Left lung (tissue), 10 donors: ENCODE data around the gene NELFE. TPM values are rescaled to one million over a fixed set of nuclear protein-coding genes. Genes with fewer than 3 reads are reported as not detected.
A peak's percentile ranks its signal among the peaks of the same experiment; 100 is the strongest.
"Not testable (repeated sequence)": the region's sequence is repeated elsewhere in the genome, so short reads cannot be mapped to it uniquely, and the experiment has no call there.

ENCODE experiments used
- ATAC-seq: fragments of 200-7000 bp; cut with Tn5 transposase; one replicate; pipeline ENCODE4 v1.9.1; 2020; ENCODE audit warnings: moderate library complexity
- DNase-seq, 4 donors: peaks; one replicate each; pipeline ENCODE4 v3.0.0-alpha.2; 2013 to 2020
- H3K27ac ChIP-seq, 2 donors: fragments of 200-600 bp; sonication (generic) in 1 of 2; one replicate each; pipeline versions ENCODE4 v1.5.0 to v1.8.0; 2020 to 2021
- H3K27me3 ChIP-seq, 2 donors: fragments of 200-600 bp; sonication (generic) in 1 of 2; one replicate each; pipeline versions ENCODE4 v1.5.0 to v1.8.0; 2020 to 2021
- H3K36me3 ChIP-seq, 2 donors: fragments of 200-600 bp; sonication (generic) in 1 of 2; one replicate each; pipeline versions ENCODE4 v1.5.0 to v1.8.0; 2020 to 2021
- H3K4me1 ChIP-seq, 2 donors: fragments of 200-600 bp; one replicate each; pipeline ENCODE4 v1.8.0; 2021
- H3K4me3 ChIP-seq, 2 donors: fragments of 200-600 bp; sonication (generic) in 1 of 2; one replicate each; pipeline versions ENCODE4 v1.5.0 to v1.8.0; 2020 to 2021; ENCODE audit warnings: mild to moderate bottlenecking in 1 of 2
- H3K9me3 ChIP-seq, 2 donors: fragments of 200-600 bp; sonication (generic) in 1 of 2; one replicate each; pipeline versions ENCODE4 v1.5.0 to v1.8.0; 2020 to 2021
- intact Hi-C, 2 donors: fragments of 100-400 bp; cut with DNase I; formaldehyde crosslinking; loops; one replicate each; pipeline versions ENCODE4 v1.11.2 to v1.14.2; 2022
- microRNA-seq, 2 donors: library from miRNA; unstranded; fragments of <30 nt; microRNA quantifications; one replicate each; pipeline ENCODE4, GENCODE V29; 2019
- polyA plus RNA-seq, 6 donors: library from polyadenylated mRNA; unstranded; fragments of 120-200 nt; gene quantifications; one replicate each; pipeline ENCODE4 v1.2.1, GENCODE V29; 2013; ENCODE audit not compliant: insufficient read length in 6 of 6
- total RNA-seq, 2 donors: library from RNA; stranded (reverse); fragmentation: NEBNext Ultra II Directional; extraction: Animal tissue kit (Norgen Biotek cat#: 25700); gene quantifications; one replicate each; pipeline ENCODE4 v1.2.1, GENCODE V29; 2021
- TF ChIP-seq, protein P1 (sequence below), 2 donors: fragments of 200-600 bp; sonication (generic) in 1 of 2; IDR thresholded peaks; one replicate each; pipeline versions ENCODE4 v1.5.0 to v1.8.0; 2021; ENCODE audit warnings: antibody characterized with exemption in 2 of 2
- donor health status: DM: no; HTN: yes; CAD: no.
- donor health status: DM: no; HTN: no; CAD: no.

The NELFE gene
- total and polyA plus RNA-seq, 8 donors = 42.9 to 93.0 (median 81.4) TPM

GRCh38 chr6:31907158-31907813, 51.5 kb downstream of the NELFE start:
- Histone ChIP-seq H3K27ac (peak overlapping the region in 1 of 2 donors; percentile 3), H3K9me3 (no peaks in the 10 kb centered on the region), H3K4me1 (peaks cover 10 to 34% of the 10 kb centered on the region in 2 donors), H3K27me3 (no peaks in the 10 kb centered on the region), H3K36me3 (no peaks in the 10 kb centered on the region), H3K4me3 (no peak overlapping the region)
- intact Hi-C loops = no loop called here
- ATAC-seq (peak; percentile 80), DNase-seq (peak in 1 of 4 donors; percentile 65)
- TF ChIP-seq, protein P1, sequence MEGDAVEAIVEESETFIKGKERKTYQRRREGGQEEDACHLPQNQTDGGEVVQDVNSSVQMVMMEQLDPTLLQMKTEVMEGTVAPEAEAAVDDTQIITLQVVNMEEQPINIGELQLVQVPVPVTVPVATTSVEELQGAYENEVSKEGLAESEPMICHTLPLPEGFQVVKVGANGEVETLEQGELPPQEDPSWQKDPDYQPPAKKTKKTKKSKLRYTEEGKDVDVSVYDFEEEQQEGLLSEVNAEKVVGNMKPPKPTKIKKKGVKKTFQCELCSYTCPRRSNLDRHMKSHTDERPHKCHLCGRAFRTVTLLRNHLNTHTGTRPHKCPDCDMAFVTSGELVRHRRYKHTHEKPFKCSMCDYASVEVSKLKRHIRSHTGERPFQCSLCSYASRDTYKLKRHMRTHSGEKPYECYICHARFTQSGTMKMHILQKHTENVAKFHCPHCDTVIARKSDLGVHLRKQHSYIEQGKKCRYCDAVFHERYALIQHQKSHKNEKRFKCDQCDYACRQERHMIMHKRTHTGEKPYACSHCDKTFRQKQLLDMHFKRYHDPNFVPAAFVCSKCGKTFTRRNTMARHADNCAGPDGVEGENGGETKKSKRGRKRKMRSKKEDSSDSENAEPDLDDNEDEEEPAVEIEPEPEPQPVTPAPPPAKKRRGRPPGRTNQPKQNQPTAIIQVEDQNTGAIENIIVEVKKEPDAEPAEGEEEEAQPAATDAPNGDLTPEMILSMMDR (IDR thresholded peaks at IDR 0.05) = no peak

GRCh38 chr6:31906727-31907126, 52.0 kb downstream of the NELFE start:
- peak overlapping the region in 1 of 2 donors; percentile 3 for H3K27ac ChIP-seq
- intact Hi-C loops, H3K36me3 ChIP-seq, ATAC-seq, H3K4me3 ChIP-seq, H3K9me3 ChIP-seq, H3K27me3 ChIP-seq, DNase-seq: not testable (repeated sequence)
- H3K4me1 ChIP-seq = peaks cover 10 to 32% of the 10 kb centered on the region in 2 donors

DNA sequence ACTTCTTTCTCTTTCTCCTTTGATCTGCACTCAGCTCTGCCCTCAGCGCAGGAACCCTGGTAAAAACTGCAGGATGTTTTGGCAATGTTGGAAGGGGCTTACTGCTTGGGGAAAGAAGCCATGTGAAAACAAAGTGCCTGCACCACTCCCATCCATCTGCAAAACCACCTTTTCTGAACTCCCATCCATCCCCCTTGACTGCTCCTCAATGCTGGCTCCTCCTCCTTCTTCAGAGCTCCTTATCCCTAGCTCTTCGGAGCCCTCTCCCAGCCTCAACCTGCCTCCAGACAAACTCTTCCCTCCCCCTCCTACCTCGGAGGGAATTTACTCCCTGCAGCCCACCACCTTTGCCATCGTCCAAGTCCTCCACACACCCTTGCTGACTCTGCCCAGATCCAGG, 52.6 kb downstream of the NELFE start:
- H3K4me3 ChIP-seq = no peak overlapping the region
- peaks cover 10 to 29% of the 10 kb centered on the region in 2 donors for H3K4me1 ChIP-seq
- no peak for DNase-seq
- H3K9me3 ChIP-seq = no peaks in the 10 kb centered on the region
- H3K27ac ChIP-seq = no peak overlapping the region
- no peaks in the 10 kb centered on the region for H3K36me3 ChIP-seq
- TF ChIP-seq, protein P1 (IDR thresholded peaks at IDR 0.05) = no peak
- intact Hi-C loops = no loop called here
- H3K27me3 ChIP-seq = no peaks in the 10 kb centered on the region
- no peak for ATAC-seq

GRCh38 chr6:31905041-31905440, 53.7 kb downstream of the NELFE start:
- Histone ChIP-seq H3K36me3 (no peaks in the 10 kb centered on the region), H3K27me3 (no peaks in the 10 kb centered on the region), H3K27ac (no peak overlapping the region), H3K9me3 (no peaks in the 10 kb centered on the region), H3K4me3 (no peak overlapping the region), H3K4me1 (peaks cover 10 to 30% of the 10 kb centered on the region in 2 donors)
- no peak for DNase-seq
- no peak for ATAC-seq
- intact Hi-C loops = no loop called here
- TF ChIP-seq, protein P1 (IDR thresholded peaks at IDR 0.05) = no peak

- Histone ChIP-seq H3K27ac (no peak overlapping the region), H3K4me1 (peaks cover 14 to 40% of the 10 kb centered on the region in 2 donors), H3K27me3 (no peaks in the 10 kb centered on the region), H3K9me3 (no peaks in the 10 kb centered on the region), H3K4me3 (no peak overlapping the region), H3K36me3 (no peaks in the 10 kb centered on the region)
- intact Hi-C loops = no loop called here
- TF ChIP-seq, protein P1 (IDR thresholded peaks at IDR 0.05) = no peak
- no peak for DNase-seq
- no peak for ATAC-seq
Measured at GRCh38 chr6:31903957-31904356, 54.8 kb downstream of the NELFE start.

Small RNAs within 50 kb of the gene (microRNA-seq; reads per million reads assigned to microRNA genes)
- 0 to 0.50 reads per million in 2 donors for gene MIR1236

Other genes with a start within 250 kb of the NELFE start
Only the 30 nearest of the 35 such genes appear.
- 10 to 100 TPM; 70.2 to 77.3 TPM for gene DDAH2, start 229.7 kb downstream of the NELFE start, total RNA-seq
- gene DDAH2, start 229.7 kb downstream of the NELFE start, polyA plus RNA-seq = 100 to 1,000 TPM; 139 to 199 (median 175) TPM
- gene CLIC1, start 222.4 kb downstream of the NELFE start, total RNA-seq = 100 to 1,000 TPM; 283 to 465 TPM
- gene CLIC1, start 222.4 kb downstream of the NELFE start, polyA plus RNA-seq = 100 to 1,000 TPM; 226 to 279 (median 261) TPM
- gene MSH5, start 219.0 kb downstream of the NELFE start, total RNA-seq = 10 to 100 TPM in 1 of 2 donors, 1 to 10 TPM in 1; 9.7 to 20.0 TPM
- 10 to 100 TPM; 34.4 to 49.8 (median 39.1) TPM for gene MSH5, start 219.0 kb downstream of the NELFE start, polyA plus RNA-seq
- 1 to 10 TPM; 1.3 to 3.9 TPM for gene SAPCD1, start 196.3 kb downstream of the NELFE start, total RNA-seq
- gene SAPCD1, start 196.3 kb downstream of the NELFE start, polyA plus RNA-seq = 10 to 100 TPM in 2 of 6 donors, 1 to 10 TPM in 4; 6.5 to 11.1 (median 8.2) TPM
- gene VWA7, start 181.6 kb downstream of the NELFE start, total RNA-seq = 1 to 10 TPM; 4.6 to 5.0 TPM
- gene VWA7, start 181.6 kb downstream of the NELFE start, polyA plus RNA-seq = 1 to 10 TPM; 1.4 to 3.8 (median 2.2) TPM
- gene VARS1, start 163.2 kb downstream of the NELFE start, total RNA-seq = 100 to 1,000 TPM in 1 of 2 donors, 10 to 100 TPM in 1; 43.6 to 103 TPM
- 10 to 100 TPM; 38.4 to 61.7 (median 46.6) TPM for gene VARS1, start 163.2 kb downstream of the NELFE start, polyA plus RNA-seq
- gene LSM2, start 152.0 kb downstream of the NELFE start, total RNA-seq = 10 to 100 TPM; 38.7 to 51.5 TPM
- 10 to 100 TPM; 79.4 to 88.5 (median 83.6) TPM for gene LSM2, start 152.0 kb downstream of the NELFE start, polyA plus RNA-seq
- 1 to 10 TPM in 1 of 2 donors, under 1 TPM in 1; 0.99 to 1.2 TPM for gene HSPA1L, start 143.7 kb downstream of the NELFE start, total RNA-seq
- 1 to 10 TPM; 2.8 to 4.4 (median 3.4) TPM for gene HSPA1L, start 143.7 kb downstream of the NELFE start, polyA plus RNA-seq
- 100 to 1,000 TPM; 155 to 205 TPM for gene HSPA1A, start 143.4 kb downstream of the NELFE start, total RNA-seq
- gene HSPA1A, start 143.4 kb downstream of the NELFE start, polyA plus RNA-seq = 100 to 1,000 TPM in 2 of 6 donors, 10 to 100 TPM in 4; 64.3 to 124 (median 78.3) TPM
- gene HSPA1B, start 131.2 kb downstream of the NELFE start, total RNA-seq = 100 to 1,000 TPM; 104 to 180 TPM
- gene HSPA1B, start 131.2 kb downstream of the NELFE start, polyA plus RNA-seq = 100 to 1,000 TPM in 2 of 6 donors, 10 to 100 TPM in 4; 66.6 to 125 (median 89.1) TPM
- 100 to 1,000 TPM in 1 of 2 donors, 10 to 100 TPM in 1; 90.4 to 106 TPM for gene NEU1, start 96.2 kb downstream of the NELFE start, total RNA-seq
- 10 to 100 TPM; 25.7 to 29.8 (median 29.3) TPM for gene NEU1, start 96.2 kb downstream of the NELFE start, polyA plus RNA-seq
- gene SLC44A4, start 80.0 kb downstream of the NELFE start, total RNA-seq = 10 to 100 TPM; 37.5 to 78.8 TPM
- gene SLC44A4, start 80.0 kb downstream of the NELFE start, polyA plus RNA-seq = 10 to 100 TPM in 5 of 6 donors, 1 to 10 TPM in 1; 9.6 to 22.9 (median 18.7) TPM
- 10 to 100 TPM; 41.0 to 42.3 TPM for gene EHMT2, start 61.3 kb downstream of the NELFE start, total RNA-seq
- gene EHMT2, start 61.3 kb downstream of the NELFE start, polyA plus RNA-seq = 10 to 100 TPM; 66.3 to 85.0 (median 77.4) TPM
- gene ZBTB12, start 56.9 kb downstream of the NELFE start, total RNA-seq = 1 to 10 TPM; 4.8 to 6.5 TPM
- 10 to 100 TPM; 20.7 to 23.4 (median 22.9) TPM for gene ZBTB12, start 56.9 kb downstream of the NELFE start, polyA plus RNA-seq
- gene C2, start 31.3 kb downstream of the NELFE start, total RNA-seq = 100 to 1,000 TPM; 181 to 192 TPM
- 1 to 10 TPM; 3.3 to 7.6 (median 4.9) TPM for gene C2, start 31.3 kb downstream of the NELFE start, polyA plus RNA-seq
- 100 to 1,000 TPM in 1 of 2 donors, 10 to 100 TPM in 1; 69.1 to 131 TPM for gene CFB, start 12.9 kb downstream of the NELFE start, total RNA-seq
- gene CFB, start 12.9 kb downstream of the NELFE start, polyA plus RNA-seq = 1 to 10 TPM; 1.7 to 6.9 (median 3.0) TPM
- 10 to 100 TPM; 65.4 to 67.9 TPM for gene SKIC2, start 204 bp upstream of the NELFE start, total RNA-seq
- gene SKIC2, start 204 bp upstream of the NELFE start, polyA plus RNA-seq = 10 to 100 TPM; 39.1 to 50.8 (median 42.2) TPM
- 10 to 100 TPM; 16.2 to 17.8 TPM for gene DXO, start 13.2 kb upstream of the NELFE start, total RNA-seq
- gene DXO, start 13.2 kb upstream of the NELFE start, polyA plus RNA-seq = 10 to 100 TPM; 21.4 to 28.3 (median 26.5) TPM
- gene C4A, start 23.1 kb upstream of the NELFE start, total RNA-seq = 100 to 1,000 TPM in 1 of 2 donors, 10 to 100 TPM in 1; 95.5 to 124 TPM
- gene C4A, start 23.1 kb upstream of the NELFE start, polyA plus RNA-seq = 10 to 100 TPM in 2 of 6 donors, 1 to 10 TPM in 4; 5.9 to 20.7 (median 7.4) TPM
- gene C4B, start 55.8 kb upstream of the NELFE start, total RNA-seq = 100 to 1,000 TPM in 1 of 2 donors, 10 to 100 TPM in 1; 81.3 to 101 TPM
- 10 to 100 TPM in 4 of 6 donors, 1 to 10 TPM in 2; 8.2 to 19.8 (median 11.8) TPM for gene C4B, start 55.8 kb upstream of the NELFE start, polyA plus RNA-seq
- under 1 TPM; 0.23 to 0.47 TPM for gene CYP21A2, start 79.4 kb upstream of the NELFE start, total RNA-seq
- gene CYP21A2, start 79.4 kb upstream of the NELFE start, polyA plus RNA-seq = 1 to 10 TPM in 2 of 6 donors, under 1 TPM in 4; 0.65 to 1.6 (median 0.88) TPM
- gene TNXB, start 150.4 kb upstream of the NELFE start, total RNA-seq = 10 to 100 TPM; 44.8 to 78.4 TPM
- 10 to 100 TPM; 10.0 to 22.9 (median 15.5) TPM for gene TNXB, start 150.4 kb upstream of the NELFE start, polyA plus RNA-seq
- gene ATF6B, start 169.3 kb upstream of the NELFE start, total RNA-seq = 10 to 100 TPM; 70.7 to 72.1 TPM
- 10 to 100 TPM; 81.5 to 95.8 (median 90.4) TPM for gene ATF6B, start 169.3 kb upstream of the NELFE start, polyA plus RNA-seq
- 1 to 10 TPM; 3.6 to 5.3 TPM for gene FKBPL, start 171.3 kb upstream of the NELFE start, total RNA-seq
- 1 to 10 TPM; 5.6 to 7.8 (median 6.8) TPM for gene FKBPL, start 171.3 kb upstream of the NELFE start, polyA plus RNA-seq
- gene PRRT1, start 193.0 kb upstream of the NELFE start, total RNA-seq = 1 to 10 TPM; 1.0 to 1.6 TPM
- 1 to 10 TPM in 4 of 6 donors, under 1 TPM in 2; 0.80 to 1.9 (median 1.3) TPM for gene PRRT1, start 193.0 kb upstream of the NELFE start, polyA plus RNA-seq
- 10 to 100 TPM in 1 of 2 donors, 1 to 10 TPM in 1; 8.9 to 17.9 TPM for gene PPT2, start 195.2 kb upstream of the NELFE start, total RNA-seq
- 10 to 100 TPM; 23.2 to 32.5 (median 28.1) TPM for gene PPT2, start 195.2 kb upstream of the NELFE start, polyA plus RNA-seq
- gene EGFL8, start 205.6 kb upstream of the NELFE start, total RNA-seq = 10 to 100 TPM in 1 of 2 donors, 1 to 10 TPM in 1; 8.1 to 10.1 TPM
- 10 to 100 TPM; 20.1 to 35.2 (median 27.8) TPM for gene EGFL8, start 205.6 kb upstream of the NELFE start, polyA plus RNA-seq
- gene AGPAT1, start 217.1 kb upstream of the NELFE start, total RNA-seq = 10 to 100 TPM; 55.5 to 61.2 TPM
- 10 to 100 TPM; 68.0 to 78.4 (median 71.9) TPM for gene AGPAT1, start 217.1 kb upstream of the NELFE start, polyA plus RNA-seq
- 10 to 100 TPM; 43.9 to 65.7 TPM for gene RNF5, start 219.4 kb upstream of the NELFE start, total RNA-seq
- gene RNF5, start 219.4 kb upstream of the NELFE start, polyA plus RNA-seq = 10 to 100 TPM; 59.9 to 81.5 (median 71.4) TPM
- 100 to 1,000 TPM; 221 to 616 TPM for gene AGER, start 225.3 kb upstream of the NELFE start, total RNA-seq
- gene AGER, start 225.3 kb upstream of the NELFE start, polyA plus RNA-seq = 100 to 1,000 TPM in 1 of 6 donors, 10 to 100 TPM in 5; 68.0 to 105 (median 83.3) TPM